IMR-90 (cell line): Measurements from ENCODE around the gene SH3RF3. TPM values are rescaled to one million over a fixed set of nuclear protein-coding genes. Genes with fewer than 3 reads are reported as not detected.

Experiments
- ATAC-seq: fragments of 200-7000 bp; cut with Tn5 transposase; 2 replicates; pipeline ENCODE4 v1.9.1; 2020; ENCODE audit warnings: low read depth, mild to moderate bottlenecking, moderate library complexity
- BruUV-seq: library from RNA; stranded (reverse); fragments of 400-500 nt; replicated peaks from 2 replicates; lab custom pipeline; 2021; lab: Mats Ljungman, UMichigan
- CTCF ChIA-PET: fragments of 300-600 bp; formaldehyde crosslinking; extraction: SDS; loops from one replicate; lab custom pipeline; 2021; ENCODE audit warnings: antibody characterized with exemption; lab: Yijun Ruan, JAX
- POLR2A ChIA-PET: fragments of 300-600 bp; sonication (Branson Sonifier 250); formaldehyde crosslinking; loops from one replicate; lab custom pipeline; 2022; ENCODE audit warnings: antibody characterized with exemption; ENCODE audit not compliant: unreplicated experiment; lab: Charles Lee
- DNase-seq: peaks from one replicate; pipeline ENCODE4 v3.0.0; 2013
- H2AFZ ChIP-seq: replicated peaks from 2 replicates; pipeline ENCODE3; 2013; ENCODE audit warnings: low read length, mild to moderate bottlenecking; ENCODE audit not compliant: poor library complexity
- H2AK5ac ChIP-seq: 2 replicates; pipeline ENCODE4 v1.6.1; 2013; ENCODE audit warnings: low read depth, low read length, inconsistent platforms
- H2AK9ac ChIP-seq: replicated peaks from 2 replicates; pipeline ENCODE3; 2013; ENCODE audit warnings: mild to moderate bottlenecking, low read depth, low read length, moderate library complexity; ENCODE audit not compliant: poor library complexity
- H2BK120ac ChIP-seq: 2 replicates; pipeline ENCODE4 v1.6.1; 2013; ENCODE audit warnings: low read depth, low read length, inconsistent platforms
- H2BK15ac ChIP-seq: 3 replicates; pipeline ENCODE4 v1.6.1; 2013; ENCODE audit warnings: low read depth, low read length, inconsistent platforms
- H2BK20ac ChIP-seq: 2 replicates; pipeline ENCODE4 v1.6.1; 2013; ENCODE audit warnings: low read depth, mild to moderate bottlenecking, inconsistent platforms, low read length, moderate library complexity
- H2BK5ac ChIP-seq: 2 replicates; pipeline ENCODE4 v1.6.1; 2013; ENCODE audit warnings: mild to moderate bottlenecking, low read depth, low read length, inconsistent platforms; ENCODE audit not compliant: poor library complexity, severe bottlenecking
- H3K14ac ChIP-seq: replicated peaks from 2 replicates; pipeline ENCODE4 v1.6.1; 2013; ENCODE audit warnings: low read depth, low read length, inconsistent platforms
- H3K18ac ChIP-seq: 2 replicates; pipeline ENCODE4 v1.6.1; 2013; ENCODE audit warnings: low read depth, low read length, control low read depth
- H3K23ac ChIP-seq: 2 replicates; pipeline ENCODE4 v1.6.1; 2013; ENCODE audit warnings: low read depth, low read length, inconsistent platforms
- H3K27ac ChIP-seq: 2 replicates; pipeline ENCODE4 v1.5.1; 2013; ENCODE audit warnings: mild to moderate bottlenecking, control low read depth, low read length; ENCODE audit not compliant: insufficient read depth
- H3K27me3 ChIP-seq: 2 replicates; pipeline ENCODE4 v1.6.1; 2013; ENCODE audit warnings: low read length; ENCODE audit not compliant: control insufficient read depth, insufficient read depth
- H3K36me3 ChIP-seq: 2 replicates; pipeline ENCODE4 v1.6.1; 2013; ENCODE audit warnings: low read length, mixed read lengths; ENCODE audit not compliant: control insufficient read depth, insufficient read depth
- H3K4ac ChIP-seq: 2 replicates; pipeline ENCODE4 v1.6.1; 2013; ENCODE audit warnings: low read depth, low read length, inconsistent platforms
- H3K4me1 ChIP-seq: 2 replicates; pipeline ENCODE4 v1.6.1; 2013; ENCODE audit warnings: low read length, mixed read lengths; ENCODE audit not compliant: control insufficient read depth, insufficient read depth
- H3K4me2 ChIP-seq: 2 replicates; pipeline ENCODE4 v1.6.1; 2013; ENCODE audit warnings: low read depth, mild to moderate bottlenecking, control low read depth, low read length, moderate library complexity
- H3K4me3 ChIP-seq: 2 replicates; pipeline ENCODE4 v1.5.1; 2013; ENCODE audit warnings: low read depth, mild to moderate bottlenecking, control low read depth, low read length, moderate library complexity; ENCODE audit not compliant: insufficient read depth
- H3K56ac ChIP-seq: 2 replicates; pipeline ENCODE4 v1.6.1; 2013; ENCODE audit warnings: low read length, inconsistent platforms; ENCODE audit not compliant: insufficient read depth; ENCODE audit errors: extremely low read depth
- H3K79me1 ChIP-seq, 2 experiments: 2 replicates each; pipeline ENCODE4 v1.6.1; 2013; ENCODE audit warnings: low read length in 2 of 2, inconsistent platforms in 1 of 2, low read depth in 1 of 2
- H3K9ac ChIP-seq: 2 replicates; pipeline ENCODE4 v1.6.1; 2013; ENCODE audit warnings: low read depth, low read length, control low read depth
- H3K9me1 ChIP-seq: 2 replicates; pipeline ENCODE4 v1.6.1; 2013; ENCODE audit warnings: low read length, inconsistent platforms; ENCODE audit not compliant: insufficient read depth
- H3K9me3 ChIP-seq: 2 replicates; pipeline ENCODE4 v1.6.1; 2013; ENCODE audit warnings: low read length; ENCODE audit not compliant: control insufficient read depth, insufficient read depth
- H4K20me1 ChIP-seq: 2 replicates; pipeline ENCODE4 v1.6.1; 2013; ENCODE audit warnings: low read length, inconsistent platforms; ENCODE audit not compliant: insufficient read depth
- H4K5ac ChIP-seq: 2 replicates; pipeline ENCODE4 v1.6.1; 2013; ENCODE audit warnings: mild to moderate bottlenecking, low read depth, low read length, control low read depth
- H4K8ac ChIP-seq, 2 experiments: 2 replicates each; pipeline ENCODE4 v1.6.1; 2013; ENCODE audit warnings: low read depth in 2 of 2, low read length in 2 of 2, control low read depth in 1 of 2, inconsistent platforms in 1 of 2
- H4K91ac ChIP-seq: 2 replicates; pipeline ENCODE4 v1.6.1; 2013; ENCODE audit warnings: low read depth, low read length, inconsistent platforms; ENCODE audit not compliant: insufficient read depth
- BHLHE40 ChIP-seq: fragments of 150-350 bp; IDR thresholded peaks from 2 replicates; pipeline ENCODE4 v1.6.1; 2016; ENCODE audit warnings: mild to moderate bottlenecking, low read depth, low read length
- CEBPB ChIP-seq: IDR thresholded peaks from 2 replicates; pipeline ENCODE4 v1.6.1; 2012; ENCODE audit warnings: low read depth, low read length, improper control_type of control experiment
- CHD1 ChIP-seq: IDR thresholded peaks from 2 replicates; pipeline ENCODE4 v1.6.1; 2012; ENCODE audit warnings: low read depth, low read length, improper control_type of control experiment
- FOS ChIP-seq: fragments of 150-350 bp; IDR thresholded peaks from 2 replicates; pipeline ENCODE4 v1.6.1; 2016; ENCODE audit warnings: low read depth, low read length
- MAZ ChIP-seq: IDR thresholded peaks from 2 replicates; pipeline ENCODE4 v1.6.1; 2012; ENCODE audit warnings: low read depth, mild to moderate bottlenecking, low read length, improper control_type of control experiment, moderate library complexity, borderline replicate concordance
- NFE2L2 ChIP-seq: fragments of 150-350 bp; IDR thresholded peaks from 2 replicates; pipeline ENCODE4 v1.6.1; 2016; ENCODE audit warnings: low read depth, mild to moderate bottlenecking, low read length
- POLR2A ChIP-seq: IDR thresholded peaks from 2 replicates; pipeline ENCODE4 v1.6.1; 2012; ENCODE audit warnings: mild to moderate bottlenecking, low read depth, low read length
- RAD21 ChIP-seq: IDR thresholded peaks from 2 replicates; pipeline ENCODE4 v1.6.1; 2012; ENCODE audit warnings: low read length, improper control_type of control experiment
- RCOR1 ChIP-seq: IDR thresholded peaks from 2 replicates; pipeline ENCODE4 v1.6.1; 2012; ENCODE audit warnings: mild to moderate bottlenecking, low read length, improper control_type of control experiment; ENCODE audit not compliant: insufficient replicate concordance
- WGBS, 2 experiments: methylation state at CpG; one replicate each; pipeline versions ENCODE4 v1.1.5 to v1.1.7; 2013; ENCODE audit warnings: missing lambda C conversion rate in 2 of 2; ENCODE audit not compliant: insufficient read length in 1 of 2; ENCODE audit errors: extremely low coverage in 2 of 2; 5-methylcytosine and 5-hydroxymethylcytosine counted together
- dilution Hi-C: fragments of 300-500 bp; cut with HindIII; formaldehyde crosslinking; loops from one replicate; pipeline ENCODE4 v1.14.3; 2018; ENCODE audit warnings: low sequenced_read_pairs; ENCODE audit not compliant: unreplicated experiment
- in situ Hi-C: fragments of 300-500 bp; cut with MboI; formaldehyde crosslinking; loops from 3 replicates; pipeline ENCODE4 v1.14.3; 2019; ENCODE audit warnings: low sequenced_read_pairs, inconsistent platforms, mixed read lengths
- intact Hi-C: fragments of 100-400 bp; cut with micrococcal nuclease; formaldehyde crosslinking; loops from 2 replicates; pipeline ENCODE4 v1.10.0; 2022
- polyA plus RNA-seq, 3 experiments: library from polyadenylated mRNA; depleted of rRNA; stranded (reverse); fragments of >200 nt; gene quantifications; 2 replicates each; pipeline ENCODE4 v1.2.3, GENCODE V29; 2012; ENCODE audit warnings: low replicate concordance in 1 of 3
- total RNA-seq: library from RNA; depleted of rRNA; stranded (reverse); fragments of >200 nt; gene quantifications from 2 replicates; pipeline ENCODE4 v1.2.3, GENCODE V29; 2012

The SH3RF3 gene
- total and polyA plus RNA-seq, 2 of the 4 experiments (the other 2 are of a cell fraction), result 3.4 to 5.3 TPM

- no peak overlapping the region for H3K18ac ChIP-seq
- no peaks in the 10 kb centered on the region for H3K27me3 ChIP-seq
- no peak overlapping the region for H2BK20ac ChIP-seq
- H2BK120ac ChIP-seq, result no peak overlapping the region
- no peak overlapping the region for H2AK5ac ChIP-seq
- H3K27ac ChIP-seq, result no peak overlapping the region
- H4K5ac ChIP-seq, result no peak overlapping the region
- no peak overlapping the region for H3K4me3 ChIP-seq
- no peak overlapping the region for H2AK9ac ChIP-seq
- TF ChIP-seq CHD1 (no peak), MAZ (no peak), FOS (no peak), CEBPB (no peak), POLR2A (no peak), NFE2L2 (no peak), RAD21 (no peak), BHLHE40 (no peak), RCOR1 (no peak)
- peaks cover 47 to 75% of the 10 kb centered on the region in 2 experiments for H3K79me1 ChIP-seq
- H3K9me3 ChIP-seq, result no peaks in the 10 kb centered on the region
- no peak overlapping the region for H3K56ac ChIP-seq
- peaks cover 10% of the 10 kb centered on the region for H3K4me1 ChIP-seq
- intact Hi-C loops, result no loop called here
- H3K9me1 ChIP-seq, result peaks cover 16% of the 10 kb centered on the region
- H3K4ac ChIP-seq, result no peak overlapping the region
- H2BK5ac ChIP-seq, result no peak overlapping the region
- POLR2A ChIA-PET, result no interaction called here
- no peak overlapping the region for H2BK15ac ChIP-seq
- H2AFZ ChIP-seq, result no peak overlapping the region
- H3K14ac ChIP-seq, result no peak overlapping the region
- H4K8ac ChIP-seq, result no peak overlapping the region
- no peak overlapping the region for H3K4me2 ChIP-seq
- CTCF ChIA-PET, result no interaction called here
- no peaks in the 10 kb centered on the region for H3K36me3 ChIP-seq
- no TSS peak for BruUV-seq
- H3K9ac ChIP-seq, result no peak overlapping the region
- ATAC-seq (no peak), DNase-seq (no peak)
- in situ Hi-C loops, result no loop called here
- H4K20me1 ChIP-seq, result peaks cover 35% of the 10 kb centered on the region
- dilution Hi-C loops, result no loop called here
- H4K91ac ChIP-seq, result no peak overlapping the region
- no CpG with 5 or more reads among the region's 3 CpGs for WGBS, 2 experiments
- H3K23ac ChIP-seq, result no peak overlapping the region
Measured at GRCh38 chr2:109222422-109222821, 93.4 kb downstream of the SH3RF3 start.
